GM12878 (cell line): ENCODE data around the gene TCP11. TPM values are rescaled to one million over a fixed set of nuclear protein-coding genes. Genes with fewer than 3 reads are reported as not detected.

Source experiments
- ATAC-seq: fragments of 200-7000 bp; cut with Tn5 transposase; 3 replicates; pipeline ENCODE4 v1.9.1; 2020; ENCODE audit warnings: mild to moderate bottlenecking, moderate library complexity
- BruUV-seq: library from RNA; stranded (reverse); fragments of 400-500 nt; replicated peaks from 2 replicates; lab custom pipeline; 2021; lab: Mats Ljungman, UMichigan
- CTCF ChIA-PET: fragments of 300-600 bp; sonication (Branson Sonifier 250); formaldehyde crosslinking; extraction: SDS; loops from one replicate; lab custom pipeline; 2021; ENCODE audit warnings: inconsistent platforms; lab: Yijun Ruan, JAX
- POLR2A ChIA-PET: fragments of 350-600 bp; formaldehyde crosslinking; extraction: SDS; loops from one replicate; lab custom pipeline; 2021; ENCODE audit warnings: inconsistent platforms; lab: Charles Lee
- RAD21 ChIA-PET: fragments of 300-600 bp; sonication (Branson Sonifier 250); formaldehyde crosslinking; loops from one replicate; lab custom pipeline; 2023; ENCODE audit warnings: antibody characterized with exemption; ENCODE audit not compliant: unreplicated experiment; lab: Charles Lee
- SMC1A ChIA-PET: fragments of 300-600 bp; sonication (Branson Sonifier 250); formaldehyde crosslinking; loops from one replicate; lab custom pipeline; 2023; ENCODE audit not compliant: unreplicated experiment, uncharacterized antibody; lab: Charles Lee
- DNase-seq: peaks from one replicate; pipeline ENCODE4 v3.0.0-alpha.2; 2011; ENCODE audit warnings: low read depth, low spot score
- FAIRE-seq: peaks from 3 replicates; lab custom pipeline; 2011; peaks lifted over from hg19 to GRCh38; lab: Jason Lieb, UNC
- H2AFZ ChIP-seq: 2 replicates; pipeline ENCODE4 v1.6.0; 2011; ENCODE audit warnings: low read depth, low read length, control low read depth; ENCODE audit not compliant: control insufficient read depth
- H3K27ac ChIP-seq: 2 replicates; pipeline ENCODE4 v1.5.1; 2011; ENCODE audit warnings: control low read depth; ENCODE audit not compliant: control insufficient read depth, insufficient read depth
- H3K27me3 ChIP-seq, 2 experiments: replicated peaks in 1 of 2; 2 replicates each; pipeline versions ENCODE4 v1.6.0 to v1.6.1; 2011; ENCODE audit warnings: low read length in 1 of 2; ENCODE audit not compliant: control insufficient read depth in 2 of 2, insufficient read depth in 2 of 2
- H3K36me3 ChIP-seq, 2 experiments: 2 replicates each; pipeline ENCODE4 v1.5.1; 2011; ENCODE audit warnings: low read length in 1 of 2; ENCODE audit not compliant: control insufficient read depth in 2 of 2, insufficient read depth in 2 of 2
- H3K4me1 ChIP-seq: 2 replicates; pipeline ENCODE4 v1.6.1; 2011; ENCODE audit warnings: mild to moderate bottlenecking, low read length, moderate library complexity, mixed read lengths; ENCODE audit not compliant: control insufficient read depth, insufficient read depth
- H3K4me2 ChIP-seq: 2 replicates; pipeline ENCODE4 v1.6.0; 2011; ENCODE audit warnings: control low read depth; ENCODE audit not compliant: control insufficient read depth, insufficient read depth
- H3K4me3 ChIP-seq: fragments of 200-600 bp; sonication (generic); 2 replicates; pipeline ENCODE4 v1.5.1; 2016
- H3K79me2 ChIP-seq: 2 replicates; pipeline ENCODE4 v1.6.0; 2011; ENCODE audit warnings: low read length; ENCODE audit not compliant: control insufficient read depth, insufficient read depth
- H3K9ac ChIP-seq: 2 replicates; pipeline ENCODE4 v1.8.0; 2011; ENCODE audit warnings: low read length, control low read depth, mixed read lengths; ENCODE audit not compliant: control insufficient read depth, insufficient read depth
- H3K9me3 ChIP-seq: replicated peaks from 3 replicates; pipeline ENCODE4 v1.5.1; 2011; ENCODE audit warnings: mild to moderate bottlenecking, low read length; ENCODE audit not compliant: control insufficient read depth, insufficient read depth
- H4K20me1 ChIP-seq: 2 replicates; pipeline ENCODE4 v1.6.0; 2011; ENCODE audit not compliant: control insufficient read depth, insufficient read depth
- BCL11A ChIP-seq: IDR thresholded peaks from 2 replicates; pipeline ENCODE4 v1.6.1; 2011; ENCODE audit warnings: low read depth, low read length
- BRCA1 ChIP-seq: IDR thresholded peaks from 2 replicates; pipeline ENCODE4 v1.6.1; 2011; ENCODE audit warnings: low read depth, low read length, improper control_type of control experiment
- E4F1 ChIP-seq: fragments of 450-650 bp; IDR thresholded peaks from 2 replicates; pipeline ENCODE4 v1.6.1; 2018; ENCODE audit warnings: borderline replicate concordance, mild to moderate bottlenecking; ENCODE audit not compliant: partially characterized antibody
- JUND ChIP-seq: IDR thresholded peaks from 2 replicates; pipeline ENCODE4 v1.6.1; 2012; ENCODE audit warnings: low read depth, mild to moderate bottlenecking, low read length, improper control_type of control experiment, moderate library complexity
- NFXL1 ChIP-seq: fragments of 450-650 bp; IDR thresholded peaks from 2 replicates; pipeline ENCODE4 v1.6.1; 2017; ENCODE audit warnings: antibody characterized with exemption, mild to moderate bottlenecking, borderline replicate concordance
- POLR2AphosphoS2 ChIP-seq: IDR thresholded peaks from 2 replicates; pipeline ENCODE4 v1.6.1; 2011; ENCODE audit warnings: low read depth, mild to moderate bottlenecking, low read length, improper control_type of control experiment, moderate library complexity
- RUNX3 ChIP-seq: IDR thresholded peaks from 2 replicates; pipeline ENCODE4 v1.6.1; 2012; ENCODE audit warnings: low read length, inconsistent platforms
- SMAD1 ChIP-seq: fragments of 450-650 bp; IDR thresholded peaks from 2 replicates; pipeline ENCODE4 v1.6.1; 2018; ENCODE audit warnings: mild to moderate bottlenecking, low read depth; ENCODE audit not compliant: partially characterized antibody
- WGBS: methylation state at CpG from one replicate; pipeline ENCODE4 v1.1.6; 2016; ENCODE audit warnings: low lambda C conversion rate; ENCODE audit not compliant: insufficient replicate concordance, insufficient coverage; ENCODE audit errors: missing lambda C conversion rate; 5-methylcytosine and 5-hydroxymethylcytosine counted together
- in situ Hi-C: fragments of 300-500 bp; cut with MboI; formaldehyde crosslinking; loops from 9 replicates; pipeline ENCODE4 v1.14.3; 2018; ENCODE audit warnings: mixed read lengths
- intact Hi-C: fragments of 100-400 bp; cut with micrococcal nuclease; formaldehyde crosslinking; loops from one replicate; pipeline ENCODE4 v1.14.2; 2022; ENCODE audit not compliant: unreplicated experiment
- polyA plus RNA-seq, 11 experiments: library from polyadenylated mRNA; depleted of rRNA in 4 of 11; unstranded in 6 of 11; stranded (reverse) in 5 of 11; fragments of >200 nt; fragmentation: Nextera tagmentation in 4 of 11; fragmentation: Illumina TruSeq in 1 of 11; extraction: Ambion mirVana in 4 of 11; extraction: Trizol in 1 of 11; gene quantifications; 1 replicate in 1 of 11; 2 replicates in 10 of 11; pipeline versions ENCODE4 v1.2.1 to v1.2.3, GENCODE V29; 2011 to 2016; ENCODE audit warnings: inconsistent platforms in 2 of 11, missing spikeins in 2 of 11, low read depth in 1 of 11
- total RNA-seq, 4 experiments: library from RNA; depleted of rRNA in 3 of 4; stranded (reverse); fragments of >200 nt in 3 of 4; fragmentation: Illumina TruSeq in 1 of 4; extraction: Trizol in 1 of 4; gene quantifications; 2 replicates each; pipeline versions ENCODE4 v1.2.1 to v1.2.3, GENCODE V29; 2013 to 2021
- TF ChIP-seq, protein P1 (sequence below): IDR thresholded peaks from 2 replicates; pipeline ENCODE4 v1.6.1; 2011; ENCODE audit warnings: borderline replicate concordance, low read depth, mild to moderate bottlenecking, moderate library complexity, low read length; ENCODE audit not compliant: insufficient read depth, poor library complexity, severe bottlenecking

The TCP11 gene
- total and polyA plus RNA-seq, 10 of the 15 experiments (the other 5 are each of a cell fraction or from before 2014, with no cell fraction given): not detected

GRCh38 chr6:35154262-35154661, 13.1 kb upstream of the TCP11 start:
- DNase-seq (no peak), FAIRE-seq (no peak), ATAC-seq (no peak)
- H3K27ac ChIP-seq: no peak overlapping the region
- in situ Hi-C loops: no loop called here
- no peaks in the 10 kb centered on the region for H3K36me3 ChIP-seq
- no peak overlapping the region for H2AFZ ChIP-seq
- H3K4me1 ChIP-seq: no peaks in the 10 kb centered on the region
- WGBS: 67% methylated on average over 2 of the region's 2 CpGs
- H3K9me3 ChIP-seq: no peaks in the 10 kb centered on the region
- H3K79me2 ChIP-seq: no peaks in the 10 kb centered on the region
- no peaks in the 10 kb centered on the region for H3K27me3 ChIP-seq
- CTCF ChIA-PET: interaction anchor here (0.9 kb wide), 1 partner anchor 87 kb away, joined by 3 read pairs; no protein-coding TSS in a partner anchor
- POLR2A ChIA-PET: no interaction called here
- SMC1A ChIA-PET: no interaction called here
- TF ChIP-seq NFXL1 (no peak), POLR2AphosphoS2 (no peak), BCL11A (no peak), E4F1 (no peak), BRCA1 (no peak), RUNX3 (no peak), SMAD1 (no peak), JUND (no peak)
- TF ChIP-seq, protein P1, sequence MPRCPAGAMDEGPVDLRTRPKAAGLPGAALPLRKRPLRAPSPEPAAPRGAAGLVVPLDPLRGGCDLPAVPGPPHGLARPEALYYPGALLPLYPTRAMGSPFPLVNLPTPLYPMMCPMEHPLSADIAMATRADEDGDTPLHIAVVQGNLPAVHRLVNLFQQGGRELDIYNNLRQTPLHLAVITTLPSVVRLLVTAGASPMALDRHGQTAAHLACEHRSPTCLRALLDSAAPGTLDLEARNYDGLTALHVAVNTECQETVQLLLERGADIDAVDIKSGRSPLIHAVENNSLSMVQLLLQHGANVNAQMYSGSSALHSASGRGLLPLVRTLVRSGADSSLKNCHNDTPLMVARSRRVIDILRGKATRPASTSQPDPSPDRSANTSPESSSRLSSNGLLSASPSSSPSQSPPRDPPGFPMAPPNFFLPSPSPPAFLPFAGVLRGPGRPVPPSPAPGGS: no peak
- intact Hi-C loops: no loop called here
- BruUV-seq: no TSS peak
- H3K4me2 ChIP-seq: no peak overlapping the region
- H3K9ac ChIP-seq: no peak overlapping the region
- H3K4me3 ChIP-seq: no peak overlapping the region
- RAD21 ChIA-PET: interaction anchor here (2.1 kb wide), 1 partner anchor 15 kb away, joined by 7 read pairs; no protein-coding TSS in a partner anchor
- H4K20me1 ChIP-seq: no peaks in the 10 kb centered on the region
